Stimulated activated CD4-positive, alpha-beta T cell treated with anti-CD3 and anti-CD28 coated beads, Interleukin-1b, Interleukin-23, amount 100 ng/mL, for 24 hours (primary cell): ENCODE results near the gene CLCA1.

ENCODE experiments used
- DNase-seq, 4 experiments: peaks; one replicate each; pipeline ENCODE4 v3.0.0-alpha.2; 2020; ENCODE audit warnings: low read depth in 4 of 4, low spot score in 1 of 4

The CLCA1 gene

DNA sequence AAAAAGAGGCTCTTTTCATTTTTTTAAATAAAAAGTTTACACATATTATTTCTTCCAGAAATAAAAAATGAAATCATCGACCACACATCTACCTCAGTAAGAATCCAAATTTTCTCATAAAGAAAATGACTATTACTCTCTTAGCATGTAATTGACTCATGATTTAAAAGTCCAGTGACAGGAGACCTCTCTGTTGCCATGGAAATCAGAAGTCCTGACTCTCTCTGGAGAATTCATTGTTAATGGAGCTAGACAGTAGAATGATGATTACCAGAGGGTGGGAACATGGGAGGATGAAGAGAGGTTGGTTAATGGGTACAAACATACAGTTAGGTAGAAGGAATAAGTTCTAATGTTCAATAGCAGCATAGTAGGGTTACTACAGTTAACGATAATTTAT, 73.1 kb downstream of the CLCA1 start:
- DNase-seq: no peak

DNA sequence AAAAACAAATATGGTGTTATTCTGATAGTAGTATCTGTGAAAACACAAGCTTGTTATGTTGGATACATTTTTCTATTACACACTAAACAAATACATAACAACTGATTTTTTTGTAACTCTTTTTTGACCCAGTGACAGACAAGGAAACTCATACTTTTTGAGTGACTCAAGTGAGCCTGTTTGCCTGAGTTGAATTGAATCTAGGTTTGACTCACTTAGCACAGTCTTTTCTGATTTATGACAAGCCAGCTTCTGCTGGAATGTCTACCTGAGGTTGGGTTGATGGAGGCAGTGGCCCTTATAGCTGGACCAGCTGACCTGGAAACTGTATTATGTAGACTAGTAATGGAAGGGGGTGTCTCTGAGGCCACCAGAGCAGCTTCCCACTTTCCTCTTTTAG, 73.9 kb downstream of the CLCA1 start:
- no peak for DNase-seq

DNA sequence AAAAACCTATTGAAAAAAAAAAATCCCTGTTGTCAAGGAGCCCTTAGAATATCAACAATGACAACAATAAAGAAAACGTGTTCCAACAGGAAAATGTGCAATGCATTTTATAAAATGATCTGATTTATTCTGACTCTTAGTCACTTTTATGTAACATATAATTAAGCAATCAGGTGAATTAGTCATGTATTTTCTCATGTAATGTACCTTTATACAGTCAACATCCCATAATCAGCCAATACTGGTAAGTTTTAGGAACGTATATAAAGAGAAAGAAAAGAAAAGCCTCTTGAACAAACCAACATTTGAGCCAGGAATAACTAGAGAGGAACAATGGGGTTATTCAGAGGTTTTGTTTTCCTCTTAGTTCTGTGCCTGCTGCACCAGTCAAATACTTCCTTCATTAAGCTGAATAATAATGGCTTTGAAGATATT, 78.1 kb downstream of the CLCA1 start, which contains the start of gene CLCA4:
TSS of gene CLCA4 (plus strand) at position 292 of the 435 bp plus-strand sequence. CDS start at position 334, 42 bp downstream.
- no peak for DNase-seq

DNA sequence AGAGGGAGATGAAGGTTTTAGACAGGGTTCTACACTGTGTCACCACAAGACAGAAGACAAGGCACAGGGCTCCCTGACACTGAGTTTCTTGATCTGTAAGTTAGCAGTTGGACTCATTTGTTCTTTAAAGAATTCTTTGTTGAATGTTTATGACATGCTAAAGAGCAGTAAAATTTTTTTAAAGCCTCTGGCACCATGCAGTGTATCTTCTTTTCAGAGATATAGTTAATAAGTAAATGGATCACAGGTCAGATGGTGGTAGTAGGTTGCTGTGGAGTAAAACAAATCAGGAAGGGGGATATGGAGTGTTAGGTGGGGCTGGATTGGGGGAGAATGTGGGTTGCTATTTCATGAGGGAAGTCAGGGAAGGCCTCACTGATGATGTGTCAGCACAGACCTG, 80.1 kb downstream of the CLCA1 start:
- no peak for DNase-seq
